ENCODE results near the gene FYB1.
"Not testable (repeated sequence)": the region's sequence is repeated elsewhere in the genome, so short reads cannot be mapped to it uniquely, and the experiment has no call there.

FYB1 gene

GRCh38 chr5:39233783-39234182 lies 14.4 kb upstream of the FYB1 start:
- DNase-seq, result no peak
- intact Hi-C loops (cut with DNase I), result no loop called here

- intact Hi-C loops (cut with DNase I), result no loop called here
- DNase-seq, result no peak
These were observed 12.6 kb upstream of the FYB1 start for GRCh38 chr5:39231705-39232525.

GRCh38 chr5:39228596-39228995 lies 9.2 kb upstream of the FYB1 start:
- intact Hi-C loops (cut with DNase I), result loop anchor here (10.0 kb wide), 1 partner anchor 326 kb away; no protein-coding TSS in a partner anchor
- no peak for DNase-seq

GRCh38 chr5:39226558-39226957 lies 7.2 kb upstream of the FYB1 start:
- intact Hi-C loops (cut with DNase I), result loop anchor here (10.0 kb wide), 1 partner anchor 328 kb away; no protein-coding TSS in a partner anchor

GRCh38 chr5:39226100-39226451 lies 6.7 kb upstream of the FYB1 start:
- no peak for DNase-seq
- intact Hi-C loops (cut with DNase I), result loop anchor here (10.0 kb wide), 1 partner anchor 329 kb away; no protein-coding TSS in a partner anchor

More at GRCh38 chr5:39226558-39226957, 7.2 kb upstream of the FYB1 start:
- DNase-seq, result no peak

- intact Hi-C loops (cut with DNase I), result loop anchor here (10.0 kb wide), 1 partner anchor 329 kb away; no protein-coding TSS in a partner anchor
- no peak for DNase-seq
These were observed 6.2 kb upstream of the FYB1 start for GRCh38 chr5:39225405-39226099.

GRCh38 chr5:39224196-39224761 lies 4.9 kb upstream of the FYB1 start:
- intact Hi-C loops (cut with DNase I), result loop anchor here (10.0 kb wide), 1 partner anchor 331 kb away; no protein-coding TSS in a partner anchor
- no peak for DNase-seq

- no peak for DNase-seq
- intact Hi-C loops (cut with DNase I), result loop anchor here (10.0 kb wide), 1 partner anchor 331 kb away; no protein-coding TSS in a partner anchor
These were observed 4.3 kb upstream of the FYB1 start for GRCh38 chr5:39223565-39224156.

- not testable (repeated sequence) for DNase-seq
- intact Hi-C loops (cut with DNase I), result loop anchor here (10.0 kb wide), 1 partner anchor 333 kb away; no protein-coding TSS in a partner anchor
These were observed 2.3 kb upstream of the FYB1 start for GRCh38 chr5:39221671-39222070.

GRCh38 chr5:39220280-39221030 lies 1.1 kb upstream of the FYB1 start:
- DNase-seq, result no peak
- intact Hi-C loops (cut with DNase I), result loop anchor here (10.0 kb wide), 1 partner anchor 334 kb away; no protein-coding TSS in a partner anchor

- DNase-seq, result no peak
- intact Hi-C loops (cut with DNase I), result loop anchor here (10.0 kb wide), 1 partner anchor 356 kb away; no protein-coding TSS in a partner anchor
These were observed 621 bp downstream of the FYB1 start for GRCh38 chr5:39218482-39219402.

- peak; percentile 35 to 88 (median 72) for DNase-seq
- intact Hi-C loops (cut with DNase I), result loop anchor here (10.0 kb wide), 1 partner anchor 357 kb away; no protein-coding TSS in a partner anchor
These were observed 1.7 kb downstream of the FYB1 start for GRCh38 chr5:39217365-39218281.

GRCh38 chr5:39216631-39217030 lies 2.7 kb downstream of the FYB1 start:
- intact Hi-C loops (cut with DNase I), result loop anchor here (10.0 kb wide), 1 partner anchor 358 kb away; no protein-coding TSS in a partner anchor
- DNase-seq, result no peak

- DNase-seq, result no peak
- intact Hi-C loops (cut with DNase I), result loop anchor here (10.0 kb wide), 1 partner anchor 359 kb away; no protein-coding TSS in a partner anchor
These were observed 3.5 kb downstream of the FYB1 start for GRCh38 chr5:39215857-39216256.

- no peak for DNase-seq
- intact Hi-C loops (cut with DNase I), result loop anchor here (10.0 kb wide), 1 partner anchor 360 kb away; no protein-coding TSS in a partner anchor
These were observed 4.3 kb downstream of the FYB1 start for GRCh38 chr5:39214912-39215709.
